HG02973 (cell line): ENCODE data around the gene HS6ST3.
A peak's percentile ranks its signal among the peaks of the same experiment; 100 is the strongest.

Source experiments
- ATAC-seq: cut with Tn5 transposase; IDR thresholded peaks from one replicate; pipeline ENCODE4 v1.9.1; 2021; ENCODE audit warnings: moderate library complexity; ENCODE audit not compliant: unreplicated experiment

Gene HS6ST3

DNA sequence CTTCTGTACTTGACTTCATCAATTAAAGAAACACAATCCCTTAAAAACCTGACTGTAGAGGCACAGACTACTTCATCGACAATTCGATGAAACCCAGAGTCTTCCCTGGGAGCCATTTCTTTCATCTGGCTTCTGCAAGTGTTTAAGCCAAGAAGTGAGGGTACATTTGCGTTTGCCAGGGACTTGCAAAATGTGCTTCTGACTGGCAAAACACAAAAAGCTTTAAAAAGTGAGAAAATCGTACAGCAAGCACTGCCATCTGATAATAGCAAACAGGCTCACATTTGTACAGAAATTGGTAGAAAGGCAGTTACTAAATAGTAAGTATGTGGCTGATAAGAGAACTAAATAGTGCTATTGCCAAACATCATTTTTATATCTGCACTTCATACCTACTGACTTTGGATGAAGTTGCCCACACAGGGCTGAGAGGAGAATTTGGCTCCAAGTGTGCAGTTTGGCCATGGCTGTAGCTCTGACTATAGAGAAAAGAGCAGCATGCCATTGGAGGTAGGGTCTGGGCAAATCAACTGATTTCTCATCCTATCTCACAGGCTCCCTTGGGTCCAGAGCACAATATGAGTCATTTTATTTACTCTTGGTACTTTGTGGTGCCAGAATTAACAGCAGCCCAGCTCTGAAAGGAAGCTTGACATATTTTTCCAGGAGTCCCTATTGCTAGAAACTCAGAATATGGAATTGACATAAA lies 546.2 kb downstream of the HS6ST3 start:
- ATAC-seq = no peak

DNA sequence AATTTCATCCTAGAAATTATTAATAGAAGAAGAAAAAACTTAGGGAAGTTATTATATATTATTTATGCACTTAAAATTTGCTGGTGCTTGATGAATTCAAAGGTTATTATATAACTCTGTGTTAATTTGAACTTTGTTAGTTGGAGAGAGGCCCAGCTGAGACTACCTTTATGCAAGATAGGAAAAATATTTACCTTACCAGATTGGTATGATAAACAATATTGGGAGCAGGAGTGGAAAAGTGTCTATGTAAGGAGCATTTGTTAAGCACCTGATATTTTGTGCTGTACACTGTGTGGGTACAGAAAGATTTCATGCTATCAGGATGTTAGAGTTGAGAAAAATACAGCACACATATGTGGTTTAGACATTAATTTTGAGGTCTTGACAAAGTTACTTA lies 547.1 kb downstream of the HS6ST3 start:
- no peak for ATAC-seq

DNA sequence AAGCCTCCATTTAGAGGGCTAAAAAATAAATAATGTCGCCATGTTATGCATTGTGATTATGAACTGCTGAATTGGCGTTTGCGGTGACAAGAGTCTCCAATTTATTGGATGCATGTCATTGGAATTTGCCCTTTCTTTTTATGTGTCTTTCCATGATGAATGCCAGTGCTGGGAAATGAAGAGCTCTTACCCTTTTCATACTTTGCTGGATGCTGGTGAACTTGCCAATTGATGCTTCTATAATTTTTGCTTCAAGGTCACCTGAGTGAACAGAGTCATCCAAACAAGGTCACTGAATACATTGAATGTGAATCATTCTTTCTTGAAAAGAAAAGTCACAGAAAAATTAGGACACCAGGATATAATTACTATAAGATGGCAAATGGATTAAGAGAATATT lies 556.2 kb downstream of the HS6ST3 start:
- ATAC-seq = no peak

DNA sequence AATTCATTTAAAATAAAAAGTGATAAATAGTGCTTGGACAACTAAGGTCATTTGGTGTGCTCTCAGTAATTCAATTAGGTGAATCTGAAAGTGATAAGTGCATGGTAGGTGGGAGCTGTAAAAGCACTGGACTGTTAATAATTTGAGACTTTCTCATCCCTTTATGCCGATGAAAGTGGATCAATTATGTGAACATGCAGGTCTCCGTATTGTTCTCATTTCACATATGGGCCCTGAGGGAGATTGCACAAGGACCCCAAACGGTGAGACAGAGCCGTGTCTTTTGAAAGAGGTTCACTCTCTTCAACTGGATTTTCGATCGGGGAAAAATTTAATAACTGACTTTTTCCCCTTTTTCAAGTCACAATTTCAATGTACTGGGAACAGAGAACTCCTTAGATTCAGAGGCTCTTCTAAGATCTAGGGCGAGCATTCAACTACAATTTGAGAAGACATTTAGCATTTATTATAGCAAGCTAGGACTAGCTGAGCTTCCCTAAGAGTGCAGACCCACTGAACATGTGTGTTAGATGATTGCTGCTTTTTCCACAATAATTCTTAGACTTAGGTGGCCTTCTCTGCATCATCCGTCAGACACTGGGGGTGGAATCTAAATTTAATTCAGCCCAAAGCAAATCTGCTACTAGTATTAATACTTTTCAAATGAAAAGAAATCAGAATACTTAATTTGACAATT lies 556.8 kb downstream of the HS6ST3 start:
- no peak for ATAC-seq

DNA sequence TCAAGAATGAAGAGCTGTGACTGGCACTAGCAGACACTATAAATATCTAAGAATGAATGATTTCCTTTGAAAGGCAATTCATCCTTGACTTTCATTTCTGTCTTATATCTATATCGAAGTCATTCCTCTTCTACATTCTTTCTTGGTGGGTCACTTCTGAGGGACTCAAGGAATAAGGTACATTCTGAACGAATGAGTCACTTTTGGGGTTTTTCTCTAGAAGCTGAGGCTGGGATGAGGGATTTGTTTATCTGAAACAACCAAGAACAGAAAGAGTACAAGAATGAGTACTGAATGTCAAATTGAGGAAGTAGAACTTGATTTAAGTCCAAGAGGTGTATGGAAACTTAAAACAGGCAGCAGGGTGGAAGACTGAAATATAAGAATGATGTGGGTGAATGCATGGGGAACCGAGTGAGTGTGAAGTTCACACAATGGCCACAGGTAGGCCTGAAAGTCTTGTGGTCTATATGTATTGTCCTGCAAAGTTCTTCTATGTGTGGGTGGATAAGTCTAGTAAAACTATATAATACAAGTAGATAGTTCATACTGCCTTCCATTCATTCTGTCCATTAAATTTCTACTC lies 560.5 kb downstream of the HS6ST3 start:
- peak; percentile 98 for ATAC-seq

DNA sequence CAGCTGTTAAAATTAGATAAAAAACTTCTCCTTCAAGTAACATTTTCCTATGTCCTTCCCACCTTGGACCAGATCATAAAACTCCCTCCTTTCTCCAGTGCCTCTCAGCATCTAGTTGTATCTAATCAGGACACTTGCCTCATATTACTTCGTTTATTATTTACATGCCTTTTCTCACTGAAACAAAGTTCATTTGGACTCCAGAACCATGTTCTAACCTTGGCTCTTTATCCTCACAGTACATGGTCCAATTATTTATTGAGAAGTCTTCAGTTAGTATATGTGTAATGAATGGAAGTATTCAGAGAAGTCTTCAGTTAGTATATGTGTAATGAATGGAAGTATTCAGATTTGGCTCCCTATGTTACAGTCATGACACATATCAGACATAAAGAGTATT lies 561.7 kb downstream of the HS6ST3 start:
- ATAC-seq = no peak

DNA sequence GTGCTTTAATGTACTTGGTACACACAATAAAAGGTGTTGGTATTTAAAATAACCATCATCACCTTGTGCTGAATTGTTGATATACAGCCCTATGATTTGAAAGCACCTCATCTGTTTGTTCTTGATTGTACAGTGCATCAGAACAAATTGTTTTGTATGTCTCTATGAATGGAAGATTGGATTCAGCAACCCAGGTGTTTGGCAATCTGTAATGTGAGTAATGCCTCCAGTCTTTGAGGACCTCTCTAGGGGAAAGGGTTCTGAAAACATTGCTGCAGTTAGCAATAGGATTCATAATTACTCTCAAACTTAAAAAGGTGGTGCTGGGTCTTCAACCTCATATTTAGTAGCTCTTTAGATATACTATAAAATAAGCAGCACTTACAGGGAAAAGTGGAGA lies 562.6 kb downstream of the HS6ST3 start:
- ATAC-seq = no peak

DNA sequence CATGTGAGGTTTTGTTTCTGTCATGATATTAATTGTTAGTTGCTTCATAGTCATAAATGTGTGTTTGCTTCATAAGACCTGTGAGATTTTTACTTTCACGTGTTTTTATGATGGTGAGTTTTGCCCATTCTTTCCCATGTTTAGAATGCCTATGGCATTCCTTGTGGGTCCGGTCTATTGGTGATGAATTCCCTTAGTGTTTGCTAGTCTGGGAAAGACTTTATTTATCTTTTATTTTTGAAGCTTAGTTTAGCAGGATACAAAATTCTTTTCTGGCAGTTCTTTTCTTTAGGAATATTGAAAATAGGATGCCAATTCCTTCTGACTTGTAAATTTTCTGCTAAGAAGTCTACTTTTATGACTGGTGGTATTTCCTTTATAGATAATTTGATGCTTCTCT lies 571.7 kb downstream of the HS6ST3 start:
- ATAC-seq = no peak

DNA sequence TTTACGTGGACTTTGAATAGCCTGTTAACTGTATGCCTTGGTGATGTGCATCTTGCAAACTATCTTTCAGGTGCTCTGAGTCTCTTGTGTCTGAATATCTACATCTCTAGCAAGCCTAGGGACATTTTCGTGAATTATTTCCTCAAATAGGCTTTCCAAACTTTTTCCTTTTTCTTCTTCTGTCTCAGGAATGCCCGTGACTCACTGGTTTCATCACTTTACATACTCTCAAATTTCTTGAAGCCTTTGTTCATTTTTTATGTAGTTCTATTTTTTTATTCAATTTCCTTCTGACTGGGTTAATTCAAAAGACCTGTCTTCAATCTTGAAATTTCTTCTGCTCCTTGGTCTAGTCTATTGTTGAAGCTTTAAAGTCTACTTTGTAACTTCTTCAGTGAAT lies 572.1 kb downstream of the HS6ST3 start:
- ATAC-seq = no peak

DNA sequence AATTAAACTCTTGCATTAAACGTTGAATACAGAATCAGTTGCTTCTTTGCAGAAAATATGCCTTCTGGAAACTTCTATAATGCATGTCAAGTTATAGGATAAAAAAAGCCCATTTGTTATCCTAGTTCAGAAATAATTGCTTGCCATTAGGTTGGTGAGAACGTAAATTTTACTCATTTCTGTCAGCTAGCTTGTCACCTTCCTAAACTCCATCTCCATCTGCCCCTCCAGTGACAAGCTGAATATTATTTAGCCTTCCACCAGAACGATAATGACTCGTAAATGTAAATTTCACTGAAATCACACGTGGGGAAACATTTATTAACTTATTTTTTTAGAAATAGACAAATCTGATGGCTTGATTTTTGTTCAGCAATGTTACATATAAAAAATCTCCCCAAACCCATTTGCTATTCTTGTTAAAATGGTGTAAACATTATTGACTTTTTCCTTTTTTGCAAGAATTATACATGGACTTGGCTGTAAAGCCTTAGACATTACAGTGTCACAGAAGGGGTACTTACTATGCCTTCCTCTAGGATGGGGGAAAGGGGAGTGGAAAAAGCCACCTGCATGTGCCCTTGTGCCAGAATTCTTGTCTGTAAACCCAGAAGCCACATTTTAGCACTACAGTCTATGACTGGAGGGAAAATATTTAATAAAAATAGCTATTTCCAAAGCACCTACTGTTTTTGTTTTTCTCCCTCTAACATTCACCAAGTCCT lies 577.5 kb downstream of the HS6ST3 start:
- no peak for ATAC-seq

DNA sequence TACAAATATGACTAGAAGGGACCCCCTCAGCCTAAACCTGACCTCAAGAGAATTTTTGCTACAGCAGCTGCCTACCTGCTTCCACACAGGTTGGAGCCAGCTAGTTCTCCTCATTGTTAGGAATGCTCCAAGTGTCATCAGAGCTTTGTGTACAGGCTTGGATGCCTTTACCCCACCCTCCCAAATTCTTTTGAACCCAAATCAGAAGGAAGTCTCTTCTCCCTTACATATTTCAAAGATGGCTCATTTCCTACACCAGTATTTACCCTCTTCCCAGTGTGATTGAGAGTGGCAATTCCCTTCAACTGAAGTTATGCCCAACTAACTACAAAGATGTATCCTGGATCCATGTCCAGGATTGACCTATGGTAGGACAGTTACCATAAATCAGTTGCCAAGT lies 581.2 kb downstream of the HS6ST3 start:
- ATAC-seq = no peak

DNA sequence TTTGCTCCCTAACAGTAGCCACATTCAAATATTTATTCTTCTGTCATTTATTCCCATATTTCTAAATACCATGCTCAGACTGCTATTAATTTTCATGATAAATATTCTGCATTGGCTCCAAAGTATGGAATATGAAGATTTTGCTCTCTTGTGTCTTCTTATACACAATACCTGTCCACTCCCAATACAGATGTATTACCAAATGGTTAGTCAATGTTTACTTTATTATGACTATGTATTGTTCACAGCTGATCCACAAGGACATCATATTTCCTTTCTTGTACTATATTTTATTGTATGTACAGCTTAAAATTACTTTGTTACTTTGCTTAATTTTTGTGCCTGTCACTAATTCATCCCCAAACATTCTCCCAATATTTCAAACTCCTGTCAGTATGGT lies 582.1 kb downstream of the HS6ST3 start:
- ATAC-seq = no peak

DNA sequence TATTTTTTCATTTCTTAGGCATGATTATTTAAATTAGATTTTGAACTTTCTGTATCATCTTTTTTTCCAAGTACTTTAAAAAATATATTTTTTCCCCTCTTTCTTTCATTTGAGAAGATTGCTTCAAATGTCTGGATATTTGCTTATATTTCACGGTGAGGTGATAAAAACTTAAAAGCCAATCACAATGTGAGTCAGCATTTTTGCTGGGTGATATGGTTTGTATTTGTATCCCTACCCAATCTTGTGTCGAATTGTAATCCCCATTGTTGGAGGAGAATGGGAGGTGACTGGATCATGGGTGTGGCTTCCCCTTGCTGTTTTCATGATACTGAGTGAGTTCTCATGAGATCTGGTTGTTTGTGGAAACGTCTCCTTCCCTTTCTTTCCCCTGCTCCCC lies 583.9 kb downstream of the HS6ST3 start:
- no peak for ATAC-seq

DNA sequence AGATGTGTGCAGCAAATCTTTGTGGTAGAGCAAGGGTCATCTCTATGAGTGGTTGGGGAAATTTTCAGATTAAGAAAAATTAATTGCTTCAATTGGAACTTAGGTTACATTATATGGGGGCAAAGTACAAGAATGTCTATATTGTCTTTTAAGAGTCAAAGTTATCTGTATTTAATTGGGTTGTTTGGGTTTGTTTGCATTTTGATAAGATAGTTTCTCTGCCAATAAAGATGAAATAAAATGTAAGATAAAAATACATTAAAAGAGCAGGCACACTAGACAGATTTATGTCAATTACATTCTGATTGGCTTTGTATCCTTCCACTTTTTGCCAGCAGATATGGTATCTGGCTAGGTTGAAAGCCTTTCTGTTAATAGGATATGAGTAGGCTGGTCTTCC lies 587.1 kb downstream of the HS6ST3 start:
- ATAC-seq = no peak

DNA sequence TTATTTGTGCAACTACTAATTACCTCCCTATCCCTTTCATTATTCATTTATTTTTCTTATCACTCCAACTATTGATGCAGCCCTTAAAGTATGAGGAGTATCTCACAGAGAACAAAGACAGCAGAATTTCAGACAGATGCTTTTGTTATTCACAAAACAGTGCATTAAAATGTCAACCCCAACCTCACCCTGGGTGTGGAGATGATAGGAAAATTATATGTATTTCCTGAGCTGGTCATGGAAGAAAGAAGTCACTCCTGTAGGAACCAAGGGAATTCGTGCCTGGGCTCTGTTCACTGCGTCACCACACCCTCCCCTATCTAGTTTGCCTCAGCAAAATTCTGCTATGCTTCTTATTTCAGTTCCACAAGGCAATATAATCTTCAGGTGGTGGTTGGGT lies 588.9 kb downstream of the HS6ST3 start:
- no peak for ATAC-seq

DNA sequence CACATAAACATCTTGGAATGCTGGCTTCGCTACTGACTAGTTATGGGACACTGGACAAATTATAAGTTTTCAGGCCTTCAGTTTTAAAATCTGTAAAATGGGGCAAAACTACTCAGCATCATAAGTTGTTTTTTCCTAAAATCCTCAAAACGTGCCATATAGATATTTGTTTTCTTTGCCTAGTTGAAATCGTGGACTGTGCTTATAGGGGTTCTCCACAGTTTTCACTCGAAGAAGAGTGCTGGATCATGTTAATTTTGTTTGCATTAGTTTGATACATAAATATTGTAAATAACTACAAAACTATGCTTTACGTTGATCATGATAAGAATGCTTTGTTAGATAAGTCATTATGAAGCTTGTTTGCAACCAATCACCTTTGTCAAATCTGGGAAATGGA lies 591.0 kb downstream of the HS6ST3 start:
- no peak for ATAC-seq

DNA sequence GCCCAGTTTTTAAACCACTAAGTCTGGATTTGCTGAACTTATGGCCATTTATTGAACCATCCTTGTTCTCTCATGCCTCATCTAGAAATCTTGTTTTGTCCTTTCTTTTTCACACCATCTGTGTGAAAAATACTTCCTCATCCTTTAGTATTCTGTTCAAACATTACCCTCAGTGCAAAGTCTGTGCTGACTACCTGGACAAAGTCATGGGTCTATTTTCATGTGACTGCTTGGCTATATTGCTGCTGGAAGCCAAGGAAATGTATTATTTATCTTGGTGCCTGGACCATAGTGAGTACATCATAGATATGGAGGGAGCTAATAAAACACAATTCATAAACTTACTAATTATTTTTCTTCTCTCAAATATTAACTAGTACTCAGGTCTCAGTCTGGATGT lies 591.9 kb downstream of the HS6ST3 start:
- no peak for ATAC-seq

DNA sequence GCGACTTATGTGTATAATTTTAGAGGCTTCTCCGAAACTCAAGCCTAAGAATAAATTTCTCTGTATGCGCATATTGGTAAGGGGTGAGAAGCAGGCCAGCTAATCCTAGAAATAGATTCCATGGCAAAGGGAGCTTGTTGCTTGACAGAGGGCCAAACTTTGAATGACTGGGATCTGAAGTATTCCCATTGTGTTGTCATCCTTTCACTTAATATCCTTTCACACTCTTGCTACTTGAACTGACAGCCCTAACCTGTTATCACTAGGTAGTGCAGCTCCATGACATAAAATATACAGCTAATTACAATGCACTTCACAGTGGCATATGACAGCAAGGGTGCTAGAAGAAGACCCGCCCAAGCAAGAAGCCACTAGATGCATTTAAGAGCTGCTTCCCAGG lies 594.6 kb downstream of the HS6ST3 start:
- ATAC-seq = no peak

DNA sequence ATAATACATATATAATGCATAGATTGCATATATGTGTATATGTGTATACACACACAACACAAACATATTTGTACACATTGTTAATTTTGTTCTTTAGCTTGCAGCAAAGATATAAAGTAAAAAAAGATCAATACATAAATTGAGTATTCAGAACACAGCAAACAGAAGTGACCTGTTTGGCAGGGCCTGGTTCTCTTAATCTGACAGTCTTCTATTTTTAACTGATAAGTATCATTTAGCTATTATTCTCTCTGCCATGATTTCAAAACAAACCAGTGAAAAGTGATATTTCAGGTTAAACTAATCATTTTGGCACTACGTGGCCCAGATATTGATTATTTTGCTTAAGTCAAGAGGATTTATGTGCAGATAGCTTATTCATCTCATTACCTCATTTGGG lies 595.0 kb downstream of the HS6ST3 start:
- no peak for ATAC-seq

DNA sequence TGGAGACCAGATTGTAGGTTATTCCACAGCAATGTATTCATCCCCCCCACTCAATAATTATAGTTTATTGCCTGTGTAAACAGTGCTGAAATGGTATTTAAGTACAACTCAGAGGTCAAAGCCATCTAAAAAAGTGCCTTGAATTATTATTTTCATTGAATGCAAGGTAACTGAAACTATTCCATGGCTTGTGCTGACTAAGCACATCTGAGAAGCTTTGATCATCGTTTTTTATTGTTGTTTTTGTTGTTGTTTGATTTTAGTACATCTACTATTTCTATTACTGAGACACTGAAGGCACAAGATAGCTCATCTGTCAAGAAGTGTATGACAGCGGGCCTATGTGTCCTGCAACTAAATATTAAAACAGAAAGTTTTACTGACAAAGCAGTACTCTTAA lies 596.4 kb downstream of the HS6ST3 start:
- no peak for ATAC-seq

DNA sequence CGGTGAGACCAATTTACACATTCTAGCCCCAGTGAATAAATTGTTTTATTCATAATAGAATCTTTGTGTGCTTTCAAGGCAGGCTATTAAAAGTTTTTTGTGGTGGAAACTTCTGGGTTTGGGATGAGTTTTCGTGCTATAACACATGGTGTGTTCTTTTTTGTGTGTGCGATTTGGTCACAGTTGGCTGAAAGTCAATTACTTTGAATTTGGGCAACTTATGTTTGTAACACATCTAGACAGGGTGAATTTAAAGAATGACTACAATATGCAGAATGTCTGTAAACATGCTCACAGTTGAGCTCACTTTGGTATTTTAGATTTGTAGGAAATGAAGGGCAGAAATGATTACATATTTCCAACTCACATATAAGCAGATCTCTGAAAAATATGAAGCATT lies 597.3 kb downstream of the HS6ST3 start:
- no peak for ATAC-seq

DNA sequence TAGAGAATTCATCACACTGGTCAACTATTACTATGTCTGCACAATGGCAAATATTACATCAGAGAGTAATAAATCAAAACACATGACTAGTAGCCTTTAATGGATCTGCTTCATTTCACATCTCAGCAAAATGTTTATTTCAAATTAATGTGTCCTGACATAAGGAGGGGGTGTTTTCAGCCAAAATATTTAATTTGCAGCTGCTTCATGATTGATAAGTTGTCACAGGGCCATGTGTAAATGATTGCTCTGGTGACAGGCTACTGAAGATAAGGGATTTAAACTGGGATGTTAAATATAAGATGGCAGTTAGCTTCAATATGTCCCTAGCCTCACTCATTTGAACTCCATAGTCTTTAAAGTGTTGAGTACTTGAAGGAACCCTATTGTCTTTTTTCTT lies 601.1 kb downstream of the HS6ST3 start:
- ATAC-seq = no peak
